GM19438 (cell line): ENCODE data around the gene TNFRSF19.

Source experiments
- ATAC-seq: cut with Tn5 transposase; IDR thresholded peaks from one replicate; pipeline ENCODE4 v1.9.1; 2021; ENCODE audit warnings: low read depth; ENCODE audit not compliant: unreplicated experiment

Gene TNFRSF19

GRCh38 chr13:23707674-23708073 lies 137.5 kb downstream of the TNFRSF19 start:
- no peak for ATAC-seq

GRCh38 chr13:23709536-23709935 lies 139.3 kb downstream of the TNFRSF19 start:
- no peak for ATAC-seq

- ATAC-seq, result no peak
Observed at GRCh38 chr13:23710366-23710765, 140.2 kb downstream of the TNFRSF19 start.

- ATAC-seq, result no peak
Observed at GRCh38 chr13:23711355-23711754, 141.1 kb downstream of the TNFRSF19 start.

- no peak for ATAC-seq
Observed at GRCh38 chr13:23714672-23715071, 144.5 kb downstream of the TNFRSF19 start.

- ATAC-seq, result no peak
Observed at GRCh38 chr13:23715092-23715761, 145.0 kb downstream of the TNFRSF19 start.

GRCh38 chr13:23715762-23716235 lies 145.6 kb downstream of the TNFRSF19 start:
- no peak for ATAC-seq

- ATAC-seq, result no peak
Observed at GRCh38 chr13:23716401-23716800, 146.2 kb downstream of the TNFRSF19 start.

GRCh38 chr13:23718996-23719395 lies 148.8 kb downstream of the TNFRSF19 start:
- no peak for ATAC-seq

- no peak for ATAC-seq
Observed at GRCh38 chr13:23722726-23723453, 152.7 kb downstream of the TNFRSF19 start.

GRCh38 chr13:23723471-23723870 lies 153.3 kb downstream of the TNFRSF19 start:
- no peak for ATAC-seq

GRCh38 chr13:23724196-23724970 lies 154.2 kb downstream of the TNFRSF19 start:
- ATAC-seq, result no peak
